HL-60 (cell line): Measurements from ENCODE around the gene PER3.

ENCODE experiments used
- DNase-seq, 2 experiments: peaks; one replicate each; pipeline ENCODE4 v3.0.0-alpha.2; 2010 to 2020; ENCODE audit warnings: low read depth in 1 of 2, low spot score in 1 of 2
- H3K27ac ChIP-seq: fragments of 250-450 bp; sonication (Bioruptor Pico); replicated peaks from 2 replicates; pipeline ENCODE4 v1.5.1; 2020; ENCODE audit warnings: mild to moderate bottlenecking, moderate library complexity
- H3K27me3 ChIP-seq: fragments of 250-450 bp; sonication (Bioruptor Pico); 2 replicates; pipeline ENCODE4 v1.5.1; 2021; ENCODE audit warnings: mild to moderate bottlenecking, moderate library complexity; ENCODE audit not compliant: insufficient read depth, poor library complexity, severe bottlenecking
- H3K4me3 ChIP-seq: replicated peaks from 2 replicates; pipeline ENCODE4 v1.5.1; 2011; ENCODE audit warnings: mild to moderate bottlenecking, control low read depth, low read length; ENCODE audit not compliant: insufficient read depth
- GABPA ChIP-seq: IDR thresholded peaks from 2 replicates; pipeline ENCODE4 v1.6.1; 2012; ENCODE audit warnings: low read depth
- POLR2AphosphoS5 ChIP-seq: IDR thresholded peaks from 2 replicates; pipeline ENCODE4 v1.6.1; 2012; ENCODE audit warnings: low read depth
- SPI1 ChIP-seq: IDR thresholded peaks from 2 replicates; pipeline ENCODE4 v1.6.1; 2012; ENCODE audit warnings: low read depth, mild to moderate bottlenecking, borderline replicate concordance
- TF ChIP-seq, protein P1 (sequence below): IDR thresholded peaks from one replicate; pipeline ENCODE4 v1.5.1; 2011; ENCODE audit warnings: low read length, control low read depth, inconsistent platforms; ENCODE audit not compliant: insufficient read depth
- TF ChIP-seq, protein P2 (sequence below): IDR thresholded peaks from 2 replicates; pipeline ENCODE4 v1.6.1; 2012; ENCODE audit warnings: low read depth; ENCODE audit not compliant: insufficient replicate concordance

Gene PER3

DNA sequence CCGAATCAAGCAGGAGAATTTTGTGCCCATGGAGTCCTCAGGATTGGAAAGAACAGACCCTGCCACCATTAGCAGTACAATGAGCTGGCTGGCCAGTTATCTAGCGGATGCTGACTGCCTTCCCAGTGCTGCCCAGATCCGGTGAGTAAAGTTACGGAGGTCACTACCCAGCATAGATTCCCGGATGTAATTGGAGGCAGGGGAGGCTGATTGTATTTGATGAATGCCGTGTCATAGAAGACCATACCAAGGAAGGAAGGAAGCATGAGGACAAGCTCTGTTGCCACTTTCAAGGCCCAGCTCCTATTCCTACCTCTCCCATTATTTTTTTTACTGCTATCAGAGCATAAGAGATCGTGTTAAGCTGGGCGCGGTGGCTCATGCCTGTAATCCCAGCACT lies 39.2 kb upstream of the PER3 start:
- Histone ChIP-seq H3K4me3 (no peak overlapping the region), H3K27me3 (no peaks in the 10 kb centered on the region), H3K27ac (no peak overlapping the region)
- no peak for DNase-seq
- TF ChIP-seq, protein P1, sequence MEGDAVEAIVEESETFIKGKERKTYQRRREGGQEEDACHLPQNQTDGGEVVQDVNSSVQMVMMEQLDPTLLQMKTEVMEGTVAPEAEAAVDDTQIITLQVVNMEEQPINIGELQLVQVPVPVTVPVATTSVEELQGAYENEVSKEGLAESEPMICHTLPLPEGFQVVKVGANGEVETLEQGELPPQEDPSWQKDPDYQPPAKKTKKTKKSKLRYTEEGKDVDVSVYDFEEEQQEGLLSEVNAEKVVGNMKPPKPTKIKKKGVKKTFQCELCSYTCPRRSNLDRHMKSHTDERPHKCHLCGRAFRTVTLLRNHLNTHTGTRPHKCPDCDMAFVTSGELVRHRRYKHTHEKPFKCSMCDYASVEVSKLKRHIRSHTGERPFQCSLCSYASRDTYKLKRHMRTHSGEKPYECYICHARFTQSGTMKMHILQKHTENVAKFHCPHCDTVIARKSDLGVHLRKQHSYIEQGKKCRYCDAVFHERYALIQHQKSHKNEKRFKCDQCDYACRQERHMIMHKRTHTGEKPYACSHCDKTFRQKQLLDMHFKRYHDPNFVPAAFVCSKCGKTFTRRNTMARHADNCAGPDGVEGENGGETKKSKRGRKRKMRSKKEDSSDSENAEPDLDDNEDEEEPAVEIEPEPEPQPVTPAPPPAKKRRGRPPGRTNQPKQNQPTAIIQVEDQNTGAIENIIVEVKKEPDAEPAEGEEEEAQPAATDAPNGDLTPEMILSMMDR, result no peak
- no peak for TF ChIP-seq SPI1
- TF ChIP-seq, protein P2, sequence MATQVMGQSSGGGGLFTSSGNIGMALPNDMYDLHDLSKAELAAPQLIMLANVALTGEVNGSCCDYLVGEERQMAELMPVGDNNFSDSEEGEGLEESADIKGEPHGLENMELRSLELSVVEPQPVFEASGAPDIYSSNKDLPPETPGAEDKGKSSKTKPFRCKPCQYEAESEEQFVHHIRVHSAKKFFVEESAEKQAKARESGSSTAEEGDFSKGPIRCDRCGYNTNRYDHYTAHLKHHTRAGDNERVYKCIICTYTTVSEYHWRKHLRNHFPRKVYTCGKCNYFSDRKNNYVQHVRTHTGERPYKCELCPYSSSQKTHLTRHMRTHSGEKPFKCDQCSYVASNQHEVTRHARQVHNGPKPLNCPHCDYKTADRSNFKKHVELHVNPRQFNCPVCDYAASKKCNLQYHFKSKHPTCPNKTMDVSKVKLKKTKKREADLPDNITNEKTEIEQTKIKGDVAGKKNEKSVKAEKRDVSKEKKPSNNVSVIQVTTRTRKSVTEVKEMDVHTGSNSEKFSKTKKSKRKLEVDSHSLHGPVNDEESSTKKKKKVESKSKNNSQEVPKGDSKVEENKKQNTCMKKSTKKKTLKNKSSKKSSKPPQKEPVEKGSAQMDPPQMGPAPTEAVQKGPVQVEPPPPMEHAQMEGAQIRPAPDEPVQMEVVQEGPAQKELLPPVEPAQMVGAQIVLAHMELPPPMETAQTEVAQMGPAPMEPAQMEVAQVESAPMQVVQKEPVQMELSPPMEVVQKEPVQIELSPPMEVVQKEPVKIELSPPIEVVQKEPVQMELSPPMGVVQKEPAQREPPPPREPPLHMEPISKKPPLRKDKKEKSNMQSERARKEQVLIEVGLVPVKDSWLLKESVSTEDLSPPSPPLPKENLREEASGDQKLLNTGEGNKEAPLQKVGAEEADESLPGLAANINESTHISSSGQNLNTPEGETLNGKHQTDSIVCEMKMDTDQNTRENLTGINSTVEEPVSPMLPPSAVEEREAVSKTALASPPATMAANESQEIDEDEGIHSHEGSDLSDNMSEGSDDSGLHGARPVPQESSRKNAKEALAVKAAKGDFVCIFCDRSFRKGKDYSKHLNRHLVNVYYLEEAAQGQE, result no peak
- TF ChIP-seq POLR2AphosphoS5, result no peak
- no peak for TF ChIP-seq GABPA

DNA sequence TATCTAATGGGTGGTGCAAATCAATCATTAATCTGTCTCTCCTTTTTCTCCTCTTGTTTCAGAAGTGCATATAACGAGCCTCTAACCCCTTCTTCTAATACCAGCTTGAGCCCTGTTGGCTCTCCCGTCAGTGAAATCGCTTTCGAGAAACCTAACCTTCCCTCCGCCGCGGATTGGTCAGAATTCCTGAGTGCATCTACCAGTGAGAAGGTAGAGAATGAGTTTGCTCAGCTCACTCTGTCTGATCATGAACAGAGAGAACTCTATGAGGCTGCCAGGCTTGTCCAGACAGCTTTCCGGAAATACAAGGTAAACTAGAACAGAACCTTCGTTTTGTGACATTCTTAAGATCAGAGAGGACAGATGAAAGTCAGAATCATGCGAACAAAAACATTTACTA lies 38.3 kb upstream of the PER3 start:
- Histone ChIP-seq H3K4me3 (no peak overlapping the region), H3K27me3 (no peaks in the 10 kb centered on the region), H3K27ac (no peak overlapping the region)
- TF ChIP-seq SPI1 (no peak), GABPA (no peak)
- TF ChIP-seq, protein P2, result no peak
- TF ChIP-seq, protein P1, result no peak
- DNase-seq, result no peak

DNA sequence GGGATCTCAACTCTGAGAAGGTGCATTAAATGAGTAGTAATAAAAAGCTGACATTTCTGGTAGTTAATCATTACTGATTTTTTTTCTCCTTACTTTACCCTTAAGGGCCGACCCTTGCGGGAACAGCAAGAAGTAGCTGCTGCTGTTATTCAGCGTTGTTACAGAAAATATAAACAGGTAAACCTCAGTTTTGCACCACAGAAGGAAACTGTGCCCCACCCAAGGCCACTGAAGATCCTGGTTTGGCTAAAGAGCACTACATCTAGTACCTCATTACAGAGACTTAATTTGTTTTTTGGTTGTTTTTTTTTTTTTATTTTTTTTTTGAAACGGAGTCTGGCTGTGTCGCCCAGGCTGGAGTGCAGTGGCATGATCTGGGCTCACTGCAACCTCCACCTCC lies 36.5 kb upstream of the PER3 start:
- TF ChIP-seq SPI1 (no peak), GABPA (no peak), POLR2AphosphoS5 (no peak)
- TF ChIP-seq, protein P2, result no peak
- TF ChIP-seq, protein P1, result no peak
- Histone ChIP-seq H3K27ac (no peak overlapping the region), H3K27me3 (no peaks in the 10 kb centered on the region), H3K4me3 (no peak overlapping the region)
- no peak for DNase-seq
